Stomach (tissue), 4 donors: ENCODE measurements around the gene TRABD2B.

Source experiments
- EP300 ChIP-seq: sonication (generic); formaldehyde crosslinking; IDR thresholded peaks from one replicate; pipeline ENCODE4 v1.6.1; 2017; ENCODE audit warnings: antibody characterized with exemption
- POLR2A ChIP-seq, 4 donors: fragments of 450-650 bp; IDR thresholded peaks; one replicate each; pipeline ENCODE4 v1.6.1; 2016; ENCODE audit warnings: antibody characterized with exemption in 4 of 4, control low read depth in 2 of 4, mild to moderate bottlenecking in 1 of 4, moderate library complexity in 1 of 4
- POLR2AphosphoS5 ChIP-seq, 3 donors: sonication (generic); formaldehyde crosslinking; IDR thresholded peaks; one replicate each; pipeline ENCODE4 v1.6.1; 2016; ENCODE audit warnings: antibody characterized with exemption in 3 of 3
- TF ChIP-seq, protein P1 (sequence below), 7 experiments: fragments of 450-650 bp in 4 of 7; fragments of 200-600 bp in 3 of 7; sonication (generic) in 3 of 7; IDR thresholded peaks; one replicate each; pipeline ENCODE4 v1.5.1; 2016 to 2019; ENCODE audit warnings: antibody characterized with exemption in 7 of 7, control low read depth in 2 of 7, mild to moderate bottlenecking in 1 of 7

GRCh38 chr1:47805921-47806361 is 191.2 kb downstream of the TRABD2B start:
- TF ChIP-seq POLR2A (IDR thresholded peaks at IDR 0.05) (no peak), EP300 (no peak), POLR2AphosphoS5 (IDR thresholded peaks at IDR 0.05) (no peak)
- TF ChIP-seq, protein P1, sequence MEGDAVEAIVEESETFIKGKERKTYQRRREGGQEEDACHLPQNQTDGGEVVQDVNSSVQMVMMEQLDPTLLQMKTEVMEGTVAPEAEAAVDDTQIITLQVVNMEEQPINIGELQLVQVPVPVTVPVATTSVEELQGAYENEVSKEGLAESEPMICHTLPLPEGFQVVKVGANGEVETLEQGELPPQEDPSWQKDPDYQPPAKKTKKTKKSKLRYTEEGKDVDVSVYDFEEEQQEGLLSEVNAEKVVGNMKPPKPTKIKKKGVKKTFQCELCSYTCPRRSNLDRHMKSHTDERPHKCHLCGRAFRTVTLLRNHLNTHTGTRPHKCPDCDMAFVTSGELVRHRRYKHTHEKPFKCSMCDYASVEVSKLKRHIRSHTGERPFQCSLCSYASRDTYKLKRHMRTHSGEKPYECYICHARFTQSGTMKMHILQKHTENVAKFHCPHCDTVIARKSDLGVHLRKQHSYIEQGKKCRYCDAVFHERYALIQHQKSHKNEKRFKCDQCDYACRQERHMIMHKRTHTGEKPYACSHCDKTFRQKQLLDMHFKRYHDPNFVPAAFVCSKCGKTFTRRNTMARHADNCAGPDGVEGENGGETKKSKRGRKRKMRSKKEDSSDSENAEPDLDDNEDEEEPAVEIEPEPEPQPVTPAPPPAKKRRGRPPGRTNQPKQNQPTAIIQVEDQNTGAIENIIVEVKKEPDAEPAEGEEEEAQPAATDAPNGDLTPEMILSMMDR (IDR thresholded peaks at IDR 0.05), result no peak
